ENCODE data around the gene CACNA1S. TPM values are rescaled to one million over a fixed set of nuclear protein-coding genes. Genes with fewer than 3 reads are reported as not detected.

The CACNA1S gene
- polyA plus RNA-seq, 4 donors: 0.03 to 0.40 (median 0.29) TPM

GRCh38 chr1:201119206-201120197, 7.3 kb upstream of the CACNA1S start:
- DNase-seq (ENCODE audit: low read depth in 4 of 4, low spot score in 3 of 4): no peak

- no peak for DNase-seq (ENCODE audit: low read depth in 4 of 4, low spot score in 3 of 4)
Observed at GRCh38 chr1:201116091-201116490, 3.9 kb upstream of the CACNA1S start.

- no peak for DNase-seq (ENCODE audit: low read depth in 4 of 4, low spot score in 3 of 4)
Observed at GRCh38 chr1:201115390-201115937, 3.2 kb upstream of the CACNA1S start.

- DNase-seq (ENCODE audit: low read depth in 4 of 4, low spot score in 3 of 4): peak; percentile 78 to 89 (median 84)
Observed at GRCh38 chr1:201114245-201115131, 2.3 kb upstream of the CACNA1S start.

- no peak for DNase-seq (ENCODE audit: low read depth in 4 of 4, low spot score in 3 of 4)
Observed at GRCh38 chr1:201113451-201114244, 1.4 kb upstream of the CACNA1S start.

GRCh38 chr1:201112926-201113325, 700 bp upstream of the CACNA1S start:
- no peak for DNase-seq (ENCODE audit: low read depth in 4 of 4, low spot score in 3 of 4)

GRCh38 chr1:201111672-201112071, 554 bp downstream of the CACNA1S start:
- DNase-seq (ENCODE audit: low read depth in 4 of 4, low spot score in 3 of 4): no peak

GRCh38 chr1:201111156-201111555, 1.1 kb downstream of the CACNA1S start:
- DNase-seq (ENCODE audit: low read depth in 4 of 4, low spot score in 3 of 4): no peak

- no peak for DNase-seq (ENCODE audit: low read depth in 4 of 4, low spot score in 3 of 4)
Observed at GRCh38 chr1:201110616-201111015, 1.6 kb downstream of the CACNA1S start.

- DNase-seq (ENCODE audit: low read depth in 4 of 4, low spot score in 3 of 4): no peak
Observed at GRCh38 chr1:201110138-201110537, 2.1 kb downstream of the CACNA1S start.

- DNase-seq (ENCODE audit: low read depth in 4 of 4, low spot score in 3 of 4): no peak
Observed at GRCh38 chr1:201109651-201110050, 2.6 kb downstream of the CACNA1S start.

GRCh38 chr1:201108614-201109013, 3.6 kb downstream of the CACNA1S start:
- no peak for DNase-seq (ENCODE audit: low read depth in 4 of 4, low spot score in 3 of 4)

GRCh38 chr1:201105688-201106087, 6.5 kb downstream of the CACNA1S start:
- no peak for DNase-seq (ENCODE audit: low read depth in 4 of 4, low spot score in 3 of 4)

GRCh38 chr1:201104141-201104540, 8.1 kb downstream of the CACNA1S start:
- no peak for DNase-seq (ENCODE audit: low read depth in 4 of 4, low spot score in 3 of 4)

- no peak for DNase-seq (ENCODE audit: low read depth in 4 of 4, low spot score in 3 of 4)
Observed at GRCh38 chr1:201103666-201104065, 8.6 kb downstream of the CACNA1S start.

GRCh38 chr1:201100169-201100930, 11.9 kb downstream of the CACNA1S start:
- no peak for DNase-seq (ENCODE audit: low read depth in 4 of 4, low spot score in 3 of 4)

GRCh38 chr1:201098992-201099677, 13.1 kb downstream of the CACNA1S start:
- no peak for DNase-seq (ENCODE audit: low read depth in 4 of 4, low spot score in 3 of 4)

GRCh38 chr1:201096977-201097856, 15.0 kb downstream of the CACNA1S start:
- DNase-seq (ENCODE audit: low read depth in 4 of 4, low spot score in 3 of 4): no peak
